Nephron (organoid): ENCODE data around the gene TBX3.
A peak's percentile ranks its signal among the peaks of the same experiment; 100 is the strongest.
"Not testable (repeated sequence)": the region's sequence is repeated elsewhere in the genome, so short reads cannot be mapped to it uniquely, and the experiment has no call there.

Experiments used
- H3K27ac Mint-ChIP-seq, 3 experiments: 2 replicates each; pipeline ENCODE4 v1.8.0; 2020; ENCODE audit warnings: mixed read lengths in 3 of 3, mild to moderate bottlenecking in 2 of 3, moderate library complexity in 1 of 3
- H3K27me3 Mint-ChIP-seq: 2 replicates; pipeline ENCODE4 v1.8.0; 2021; ENCODE audit warnings: low read depth, mild to moderate bottlenecking, moderate library complexity, mixed read lengths
- H3K36me3 Mint-ChIP-seq: 2 replicates; pipeline ENCODE4 v1.8.0; 2020; ENCODE audit warnings: low read depth, mixed read lengths
- H3K4me1 Mint-ChIP-seq: 2 replicates; pipeline ENCODE4 v1.8.0; 2020; ENCODE audit warnings: mixed read lengths
- H3K4me3 Mint-ChIP-seq, 3 experiments: 2 replicates each; pipeline ENCODE4 v1.8.0; 2020; ENCODE audit warnings: mild to moderate bottlenecking in 3 of 3, mixed read lengths in 3 of 3, moderate library complexity in 2 of 3
- H3K9me3 Mint-ChIP-seq: 2 replicates; pipeline ENCODE4 v1.8.0; 2020; ENCODE audit warnings: mixed read lengths
- TF ChIP-seq, protein P1 (sequence below), 3 experiments: fragments of 200-600 bp; sonication (generic); IDR thresholded peaks; one replicate each; pipeline ENCODE4 v1.5.0; 2021; ENCODE audit warnings: antibody characterized with exemption in 3 of 3; ENCODE audit not compliant: unreplicated experiment in 3 of 3

The TBX3 gene

DNA sequence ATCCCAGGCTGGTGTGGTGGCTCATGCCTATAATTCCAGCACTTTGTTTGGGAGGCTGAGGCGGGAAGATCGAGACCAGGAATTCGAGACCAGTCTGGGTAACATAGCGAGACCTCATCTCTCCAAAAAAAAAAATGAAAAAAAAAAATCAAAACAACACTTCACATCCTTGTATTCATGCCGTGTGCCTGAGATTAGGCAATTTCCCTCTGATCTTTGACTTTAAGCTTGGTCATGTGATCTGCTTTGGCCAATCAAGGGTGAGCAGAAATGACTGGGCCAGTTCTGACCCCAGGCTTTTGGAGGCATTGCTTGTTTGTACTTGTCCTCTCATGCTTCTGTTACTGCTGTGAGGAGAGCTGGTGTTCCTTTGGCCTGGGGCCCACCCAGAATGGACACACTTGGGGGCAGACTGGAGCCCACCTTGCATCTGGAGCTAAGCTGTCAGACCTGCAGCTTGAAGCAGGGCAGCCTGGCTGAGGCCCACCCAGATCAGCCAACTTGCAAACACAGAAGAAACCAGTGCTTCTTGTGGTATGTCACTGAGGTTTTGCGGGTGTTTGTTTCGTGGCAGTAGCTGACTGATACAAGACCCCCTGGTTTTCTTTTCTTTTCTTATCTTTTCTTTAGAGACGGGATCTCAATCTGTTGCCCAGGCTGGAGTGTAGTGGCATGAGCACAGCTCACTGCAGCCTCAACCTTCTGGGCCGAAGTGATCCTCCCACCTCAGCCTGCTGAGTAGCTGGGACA, 29.7 kb upstream of the TBX3 start:
- Mint-ChIP-seq H3K4me3 (no peak overlapping the region), H3K27ac (no peak overlapping the region), H3K9me3 (peaks cover 8% of the 10 kb centered on the region), H3K27me3 (peaks cover 43% of the 10 kb centered on the region), H3K4me1 (peaks cover 21% of the 10 kb centered on the region), H3K36me3 (no peaks in the 10 kb centered on the region)
- TF ChIP-seq, protein P1, sequence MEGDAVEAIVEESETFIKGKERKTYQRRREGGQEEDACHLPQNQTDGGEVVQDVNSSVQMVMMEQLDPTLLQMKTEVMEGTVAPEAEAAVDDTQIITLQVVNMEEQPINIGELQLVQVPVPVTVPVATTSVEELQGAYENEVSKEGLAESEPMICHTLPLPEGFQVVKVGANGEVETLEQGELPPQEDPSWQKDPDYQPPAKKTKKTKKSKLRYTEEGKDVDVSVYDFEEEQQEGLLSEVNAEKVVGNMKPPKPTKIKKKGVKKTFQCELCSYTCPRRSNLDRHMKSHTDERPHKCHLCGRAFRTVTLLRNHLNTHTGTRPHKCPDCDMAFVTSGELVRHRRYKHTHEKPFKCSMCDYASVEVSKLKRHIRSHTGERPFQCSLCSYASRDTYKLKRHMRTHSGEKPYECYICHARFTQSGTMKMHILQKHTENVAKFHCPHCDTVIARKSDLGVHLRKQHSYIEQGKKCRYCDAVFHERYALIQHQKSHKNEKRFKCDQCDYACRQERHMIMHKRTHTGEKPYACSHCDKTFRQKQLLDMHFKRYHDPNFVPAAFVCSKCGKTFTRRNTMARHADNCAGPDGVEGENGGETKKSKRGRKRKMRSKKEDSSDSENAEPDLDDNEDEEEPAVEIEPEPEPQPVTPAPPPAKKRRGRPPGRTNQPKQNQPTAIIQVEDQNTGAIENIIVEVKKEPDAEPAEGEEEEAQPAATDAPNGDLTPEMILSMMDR (IDR thresholded peaks at IDR 0.05; ENCODE audit: unreplicated experiment in 3 of 3) = no peak

DNA sequence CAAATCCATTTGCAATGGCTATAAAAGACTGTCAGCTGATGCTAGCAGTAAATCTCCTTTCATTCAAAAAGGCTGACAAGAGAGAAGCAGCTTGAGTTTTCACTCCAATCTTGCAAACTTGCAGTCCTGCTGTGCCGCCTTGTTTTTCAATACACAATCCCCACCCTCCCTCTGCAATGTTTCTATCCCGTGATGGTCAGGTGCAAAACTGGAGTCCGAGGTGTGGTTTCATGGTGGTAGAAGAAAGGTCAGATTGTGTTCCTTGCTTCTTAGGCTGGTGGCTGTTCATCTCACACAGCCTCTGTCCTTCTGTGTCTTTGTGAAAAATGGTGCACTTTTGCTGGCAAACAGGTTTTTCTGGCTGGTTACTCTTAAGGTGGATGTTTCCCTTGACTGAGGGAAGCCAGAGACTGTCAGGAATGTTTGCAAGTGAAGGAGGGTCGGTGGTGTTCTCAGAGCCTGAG, 27.7 kb upstream of the TBX3 start:
- H3K36me3 Mint-ChIP-seq = no peaks in the 10 kb centered on the region
- H3K27me3 Mint-ChIP-seq = peaks cover 46% of the 10 kb centered on the region
- H3K4me3 Mint-ChIP-seq = no peak overlapping the region
- peak overlapping the region in 1 of 3 experiments; percentile 2 for H3K27ac Mint-ChIP-seq
- TF ChIP-seq, protein P1 (IDR thresholded peaks at IDR 0.05; ENCODE audit: unreplicated experiment in 3 of 3) = no peak
- peaks cover 21% of the 10 kb centered on the region for H3K4me1 Mint-ChIP-seq
- peaks cover 8% of the 10 kb centered on the region for H3K9me3 Mint-ChIP-seq

DNA sequence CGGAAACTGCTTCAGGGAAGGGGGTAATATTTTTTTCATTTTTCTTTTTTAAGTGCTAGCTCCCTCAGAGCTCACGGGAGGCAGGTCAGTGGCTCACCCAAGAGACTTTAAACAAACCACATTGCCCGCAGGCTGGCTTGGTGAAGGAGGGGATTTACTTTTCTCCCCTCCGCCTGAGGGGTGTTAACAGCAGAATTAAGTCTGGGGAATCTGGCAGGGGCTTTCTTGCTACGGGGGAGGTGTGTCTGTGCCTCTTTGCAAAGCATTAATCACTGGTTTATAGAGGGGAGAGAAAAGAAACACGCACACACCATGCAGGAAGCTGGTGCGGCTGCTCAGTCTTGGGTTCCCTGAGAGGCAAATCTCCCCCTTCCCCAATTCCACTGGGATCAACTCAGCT, 26.2 kb upstream of the TBX3 start:
- no peaks in the 10 kb centered on the region for H3K36me3 Mint-ChIP-seq
- peaks cover 8% of the 10 kb centered on the region for H3K9me3 Mint-ChIP-seq
- H3K27ac Mint-ChIP-seq = peak overlapping the region; percentile 50 to 68 (median 57)
- peaks cover 21% of the 10 kb centered on the region for H3K4me1 Mint-ChIP-seq
- peaks cover 49% of the 10 kb centered on the region for H3K27me3 Mint-ChIP-seq
- TF ChIP-seq, protein P1 (IDR thresholded peaks at IDR 0.05; ENCODE audit: unreplicated experiment in 3 of 3) = no peak
- H3K4me3 Mint-ChIP-seq = peak overlapping the region in 2 of 3 experiments; percentile 37 to 54

DNA sequence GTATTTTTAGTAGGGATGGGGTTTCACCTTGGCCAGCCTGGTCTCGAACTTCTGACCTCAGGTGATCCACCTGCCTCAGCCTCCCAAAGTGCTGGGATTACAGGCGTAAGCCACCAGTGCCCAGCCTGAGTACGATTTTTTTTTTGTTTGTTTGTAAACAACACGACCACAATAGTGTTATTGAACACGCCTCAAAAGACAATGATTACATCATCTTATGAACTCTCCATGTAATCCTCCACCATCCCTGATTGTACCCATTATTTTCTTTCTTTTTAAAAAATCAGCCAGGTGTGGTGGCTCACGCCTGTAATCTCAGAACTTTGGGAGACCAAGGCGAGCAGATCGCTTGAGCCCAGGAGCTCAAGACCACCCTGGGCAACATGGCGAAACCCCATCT, 25.1 kb upstream of the TBX3 start:
- Mint-ChIP-seq H3K9me3 (peaks cover 4% of the 10 kb centered on the region), H3K27me3 (peaks cover 46% of the 10 kb centered on the region), H3K27ac (no peak overlapping the region), H3K4me3 (no peak overlapping the region), H3K36me3 (no peaks in the 10 kb centered on the region), H3K4me1 (peaks cover 23% of the 10 kb centered on the region)
- TF ChIP-seq, protein P1 (IDR thresholded peaks at IDR 0.05; ENCODE audit: unreplicated experiment in 3 of 3) = no peak

DNA sequence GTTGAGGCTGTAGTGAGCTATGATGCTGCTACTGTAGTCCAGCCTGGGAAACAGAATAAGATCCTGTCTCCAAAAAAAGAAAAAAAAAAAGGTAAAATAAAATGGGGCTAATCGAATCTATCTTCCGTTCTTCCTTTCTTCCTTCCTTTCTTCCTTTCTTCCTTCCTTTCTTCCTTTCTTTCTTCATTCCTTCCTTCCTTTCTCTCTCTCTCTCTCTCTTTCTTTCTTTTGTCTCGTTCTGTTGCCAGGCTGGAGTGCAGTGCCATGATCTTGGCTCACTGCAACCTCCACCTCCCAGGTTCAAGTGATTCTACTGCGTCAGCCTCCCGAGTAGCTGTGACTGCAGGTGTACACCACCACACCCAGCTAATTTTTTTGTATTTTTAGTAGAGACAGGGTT, 24.6 kb upstream of the TBX3 start:
- H3K27ac Mint-ChIP-seq = peak overlapping the region in 1 of 3 experiments; percentile 43
- H3K27me3 Mint-ChIP-seq = peaks cover 51% of the 10 kb centered on the region
- not testable (repeated sequence) for H3K9me3 Mint-ChIP-seq, H3K4me3 Mint-ChIP-seq, H3K36me3 Mint-ChIP-seq
- peaks cover 28% of the 10 kb centered on the region for H3K4me1 Mint-ChIP-seq

DNA sequence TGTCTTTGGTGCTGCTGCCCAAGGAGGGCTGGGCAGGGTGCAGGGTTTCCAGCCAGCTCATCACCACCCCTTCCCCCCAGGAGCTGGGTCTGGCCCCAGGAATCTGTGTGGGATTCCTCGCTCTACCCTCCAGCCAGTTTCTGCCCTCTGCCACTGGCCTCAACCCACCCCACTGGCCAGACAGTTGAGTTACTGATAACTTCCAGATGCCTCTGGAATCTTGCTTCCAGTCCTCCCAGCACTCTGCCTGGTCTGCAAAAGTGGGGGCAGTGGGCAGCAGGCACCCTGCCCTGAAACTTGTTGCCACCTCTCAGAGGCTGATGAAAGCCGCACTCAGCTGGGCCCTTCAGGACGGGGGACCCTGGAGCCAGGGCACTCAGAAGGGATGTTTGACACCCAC, 20.1 kb upstream of the TBX3 start:
- Mint-ChIP-seq H3K4me3 (no peak overlapping the region), H3K9me3 (no peaks in the 10 kb centered on the region), H3K27me3 (peaks cover 72% of the 10 kb centered on the region)

More for the DNA sequence above, 20.1 kb upstream of the TBX3 start:
- Mint-ChIP-seq H3K36me3 (no peaks in the 10 kb centered on the region), H3K27ac (no peak overlapping the region), H3K4me1 (peaks cover 26% of the 10 kb centered on the region)
- TF ChIP-seq, protein P1 (IDR thresholded peaks at IDR 0.05; ENCODE audit: unreplicated experiment in 3 of 3) = no peak
